Loucy (cell line): ENCODE data around the gene SINHCAF.

Experiments
- EZH2phosphoT487 ChIP-seq: fragments of 200-600 bp; IDR thresholded peaks from 2 replicates; pipeline ENCODE4 v1.6.1; 2018; ENCODE audit warnings: antibody characterized with exemption, mild to moderate bottlenecking, moderate library complexity, borderline replicate concordance
- TF ChIP-seq, protein P1 (sequence below): fragments of 200-600 bp; sonication (generic); conservative IDR thresholded peaks from 2 replicates; pipeline ENCODE4 v1.5.1; 2014; ENCODE audit warnings: mild to moderate bottlenecking, antibody characterized with exemption, low read length

DNA sequence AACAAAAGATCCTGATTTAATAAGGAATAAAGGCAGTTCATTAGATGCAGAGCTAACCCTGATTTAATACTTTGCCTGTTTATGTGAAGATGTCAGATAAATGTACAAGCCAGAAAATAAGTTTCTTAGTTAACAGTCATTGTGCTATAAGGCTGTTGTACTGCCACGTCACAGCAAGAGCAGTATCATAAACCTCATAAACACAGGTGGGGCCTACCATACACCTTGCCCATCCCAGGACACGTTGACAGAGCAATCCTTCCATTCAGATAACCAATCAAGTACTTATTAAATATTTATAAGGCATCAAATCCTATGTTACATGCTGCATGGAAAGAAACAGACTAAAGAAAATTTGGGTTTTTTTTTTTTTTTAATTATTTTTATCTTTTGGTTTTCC is 36.5 kb downstream of the SINHCAF start:
- TF ChIP-seq, protein P1, sequence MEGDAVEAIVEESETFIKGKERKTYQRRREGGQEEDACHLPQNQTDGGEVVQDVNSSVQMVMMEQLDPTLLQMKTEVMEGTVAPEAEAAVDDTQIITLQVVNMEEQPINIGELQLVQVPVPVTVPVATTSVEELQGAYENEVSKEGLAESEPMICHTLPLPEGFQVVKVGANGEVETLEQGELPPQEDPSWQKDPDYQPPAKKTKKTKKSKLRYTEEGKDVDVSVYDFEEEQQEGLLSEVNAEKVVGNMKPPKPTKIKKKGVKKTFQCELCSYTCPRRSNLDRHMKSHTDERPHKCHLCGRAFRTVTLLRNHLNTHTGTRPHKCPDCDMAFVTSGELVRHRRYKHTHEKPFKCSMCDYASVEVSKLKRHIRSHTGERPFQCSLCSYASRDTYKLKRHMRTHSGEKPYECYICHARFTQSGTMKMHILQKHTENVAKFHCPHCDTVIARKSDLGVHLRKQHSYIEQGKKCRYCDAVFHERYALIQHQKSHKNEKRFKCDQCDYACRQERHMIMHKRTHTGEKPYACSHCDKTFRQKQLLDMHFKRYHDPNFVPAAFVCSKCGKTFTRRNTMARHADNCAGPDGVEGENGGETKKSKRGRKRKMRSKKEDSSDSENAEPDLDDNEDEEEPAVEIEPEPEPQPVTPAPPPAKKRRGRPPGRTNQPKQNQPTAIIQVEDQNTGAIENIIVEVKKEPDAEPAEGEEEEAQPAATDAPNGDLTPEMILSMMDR: no peak
- no peak for TF ChIP-seq EZH2phosphoT487
